ENCODE data around the gene SAMD9L. TPM values are rescaled to one million over a fixed set of nuclear protein-coding genes. Genes with fewer than 3 reads are reported as not detected.

The SAMD9L gene
- total and polyA plus RNA-seq, 2 of the 4 experiments (the other 2 are of a cell fraction) = 1.9 to 4.1 TPM

GRCh38 chr7:93120592-93121549, 27.3 kb downstream of the SAMD9L start:
- H2BK5ac ChIP-seq (ENCODE audit: low read depth, low read length, poor library complexity, severe bottlenecking) = no peak overlapping the region
- no peaks in the 10 kb centered on the region for H3K9me3 ChIP-seq (ENCODE audit: control insufficient read depth, insufficient read depth, low read length)
- no peak for TF ChIP-seq CEBPB (IDR thresholded peaks at IDR 0.05; ENCODE audit: low read depth, low read length)
- TF ChIP-seq ELK1 (IDR thresholded peaks at IDR 0.05; ENCODE audit: borderline replicate concordance, low read depth, low read length) = no peak
- no peak overlapping the region for H2BK15ac ChIP-seq (ENCODE audit: low read depth, low read length)
- H3K27ac ChIP-seq (ENCODE audit: insufficient read depth, low read length) = no peak overlapping the region
- H3K18ac ChIP-seq (ENCODE audit: low read depth, low read length) = no peak overlapping the region
- H3K4ac ChIP-seq (ENCODE audit: low read depth, low read length) = no peak overlapping the region
- no peak overlapping the region for H3K4me3 ChIP-seq (ENCODE audit: insufficient read depth, low read depth, low read length)
- WGBS, 2 experiments (ENCODE audit: extremely low coverage in 2 of 2, insufficient read length in 1 of 2) = 90% methylated on average over 5 of the region's 12 CpGs; no CpG with 5 or more reads in 1 of the 2 experiments
- H3K4me2 ChIP-seq (ENCODE audit: low read depth, low read length) = no peak overlapping the region
- peaks cover 6% of the 10 kb centered on the region for H3K4me1 ChIP-seq (ENCODE audit: control insufficient read depth, insufficient read depth, low read length)
- H4K5ac ChIP-seq (ENCODE audit: low read depth, low read length) = no peak overlapping the region
- no peak overlapping the region for H3K56ac ChIP-seq (ENCODE audit: extremely low read depth, insufficient read depth, low read length)
- BruUV-seq (replicated peaks) = no TSS peak
- H3K9ac ChIP-seq (ENCODE audit: low read depth, low read length) = no peak overlapping the region
- peaks cover 0 to 4% of the 10 kb centered on the region in 2 experiments; a peak in 2 of 4 replicates for H3K79me1 ChIP-seq (ENCODE audit: low read depth in 1 of 2, low read length in 2 of 2)
- no peaks in the 10 kb centered on the region for H3K36me3 ChIP-seq (ENCODE audit: control insufficient read depth, insufficient read depth, low read length)
- no peaks in the 10 kb centered on the region for H4K20me1 ChIP-seq (ENCODE audit: insufficient read depth, low read length)
- no peak overlapping the region for H2AK5ac ChIP-seq (ENCODE audit: low read depth, low read length)
- no peak overlapping the region for H2AK9ac ChIP-seq (replicated peaks; ENCODE audit: low read depth, low read length, poor library complexity)
- H3K23ac ChIP-seq (ENCODE audit: low read depth, low read length) = no peak overlapping the region
- H2AFZ ChIP-seq (replicated peaks; ENCODE audit: low read length, poor library complexity) = no peak overlapping the region
- dilution Hi-C loops (cut with HindIII; ENCODE audit: low sequenced_read_pairs, unreplicated experiment) = no loop called here
- ATAC-seq (ENCODE audit: low read depth) = no peak
- no peak overlapping the region for H2BK120ac ChIP-seq (ENCODE audit: low read depth, low read length)
- no peak for DNase-seq
- POLR2A ChIA-PET (ENCODE audit: unreplicated experiment) = interaction anchor here (0.6 kb wide), 2 partner anchors 16 to 1861 kb away, joined by 3 read pairs; no protein-coding TSS in a partner anchor
- H2BK20ac ChIP-seq (ENCODE audit: low read depth, low read length) = no peak overlapping the region
- CTCF ChIA-PET = no interaction called here
- intact Hi-C loops (cut with micrococcal nuclease) = no loop called here
- H3K9me1 ChIP-seq (ENCODE audit: insufficient read depth, low read length) = no peaks in the 10 kb centered on the region
- no peak overlapping the region for H4K8ac ChIP-seq (ENCODE audit: low read depth in 2 of 2, low read length in 2 of 2)
- H4K91ac ChIP-seq (ENCODE audit: insufficient read depth, low read depth, low read length) = no peak overlapping the region
- H3K14ac ChIP-seq (replicated peaks; ENCODE audit: low read depth, low read length) = no peak overlapping the region
- no peaks in the 10 kb centered on the region for H3K27me3 ChIP-seq (ENCODE audit: control insufficient read depth, insufficient read depth, low read length)
- in situ Hi-C loops (cut with MboI; ENCODE audit: low sequenced_read_pairs) = no loop called here

Data from IMR-90 (cell line).